Measurements from ENCODE around the gene RNF150.
"Not testable (repeated sequence)": the region's sequence is repeated elsewhere in the genome, so short reads cannot be mapped to it uniquely, and the experiment has no call there.

RNF150 gene

GRCh38 chr4:140816806-140817510 is 316.3 kb downstream of the RNF150 start:
- no peak for DNase-seq (ENCODE audit: low read depth)

DNA sequence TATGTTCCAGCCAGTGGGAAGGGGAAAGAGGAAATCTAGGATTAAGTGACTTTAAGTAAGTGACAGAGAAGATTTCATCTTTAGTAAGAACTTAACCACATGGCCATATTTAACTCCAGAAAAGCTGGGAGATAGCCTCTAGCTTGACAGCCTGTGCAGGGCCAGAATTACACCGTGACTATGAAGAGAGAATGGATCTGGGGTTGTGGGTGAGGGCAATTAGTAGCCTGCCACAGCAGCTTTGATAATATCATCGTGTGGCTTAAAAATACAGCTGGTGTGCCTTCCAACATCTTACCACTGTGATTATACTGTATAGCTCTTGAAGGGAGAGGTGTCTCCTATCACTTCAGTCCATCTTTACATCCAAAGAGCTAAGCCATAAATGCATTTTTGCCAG is 319.5 kb downstream of the RNF150 start:
- no peak for DNase-seq (ENCODE audit: low read depth)

- no peak for DNase-seq (ENCODE audit: low read depth)
Observed at GRCh38 chr4:140812916-140813315, 320.4 kb downstream of the RNF150 start.

DNA sequence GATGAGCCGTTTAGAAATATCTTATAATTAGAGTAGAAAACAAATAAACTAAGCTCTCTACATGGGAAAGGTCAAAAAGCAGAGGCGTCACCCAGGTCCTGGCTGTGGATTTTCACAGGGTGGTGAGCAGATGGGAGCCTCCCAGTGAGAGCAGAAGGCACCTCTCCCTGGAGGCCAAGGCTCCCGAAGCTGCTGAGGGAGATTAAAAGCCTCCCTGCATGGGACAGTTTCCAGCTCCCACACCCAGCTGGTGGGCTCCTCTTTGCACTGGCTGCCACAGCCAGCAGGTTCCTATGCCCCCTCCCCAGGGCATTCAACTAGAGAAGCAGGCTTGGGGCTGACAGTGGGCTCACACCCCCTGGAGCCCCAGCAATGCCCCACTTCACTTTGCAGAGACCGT is 321.8 kb downstream of the RNF150 start:
- no peak for DNase-seq (ENCODE audit: low read depth)

GRCh38 chr4:140810591-140811169 is 322.6 kb downstream of the RNF150 start:
- not testable (repeated sequence) for DNase-seq (ENCODE audit: low read depth)

Measured in activated T-cell treated with anti-CD3 and anti-CD28 coated beads for 48 hours (primary cell).